ENCODE measurements around the gene ETV1.

DNA sequence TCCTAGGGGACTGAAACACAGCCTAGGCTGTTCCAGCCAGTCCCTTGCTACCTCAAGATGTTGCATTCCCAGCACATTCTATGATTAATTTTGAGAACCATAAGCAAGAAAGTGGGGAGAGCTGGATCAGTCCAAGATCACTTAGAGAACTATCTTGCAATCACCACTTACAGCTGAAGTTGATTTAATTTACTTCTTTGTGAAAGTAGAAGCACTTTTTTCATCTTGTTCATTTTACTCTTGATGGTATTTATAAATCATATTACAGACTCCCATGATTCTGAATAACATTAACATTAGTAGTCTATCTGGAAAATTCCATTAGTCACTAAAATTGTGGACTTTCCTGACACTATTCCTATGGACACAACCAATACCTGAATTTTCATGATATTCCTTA is 118.5 kb downstream of the ETV1 start:
- no peak for TF ChIP-seq POLR2A (IDR thresholded peaks at IDR 0.05)
- TF ChIP-seq, protein P1, sequence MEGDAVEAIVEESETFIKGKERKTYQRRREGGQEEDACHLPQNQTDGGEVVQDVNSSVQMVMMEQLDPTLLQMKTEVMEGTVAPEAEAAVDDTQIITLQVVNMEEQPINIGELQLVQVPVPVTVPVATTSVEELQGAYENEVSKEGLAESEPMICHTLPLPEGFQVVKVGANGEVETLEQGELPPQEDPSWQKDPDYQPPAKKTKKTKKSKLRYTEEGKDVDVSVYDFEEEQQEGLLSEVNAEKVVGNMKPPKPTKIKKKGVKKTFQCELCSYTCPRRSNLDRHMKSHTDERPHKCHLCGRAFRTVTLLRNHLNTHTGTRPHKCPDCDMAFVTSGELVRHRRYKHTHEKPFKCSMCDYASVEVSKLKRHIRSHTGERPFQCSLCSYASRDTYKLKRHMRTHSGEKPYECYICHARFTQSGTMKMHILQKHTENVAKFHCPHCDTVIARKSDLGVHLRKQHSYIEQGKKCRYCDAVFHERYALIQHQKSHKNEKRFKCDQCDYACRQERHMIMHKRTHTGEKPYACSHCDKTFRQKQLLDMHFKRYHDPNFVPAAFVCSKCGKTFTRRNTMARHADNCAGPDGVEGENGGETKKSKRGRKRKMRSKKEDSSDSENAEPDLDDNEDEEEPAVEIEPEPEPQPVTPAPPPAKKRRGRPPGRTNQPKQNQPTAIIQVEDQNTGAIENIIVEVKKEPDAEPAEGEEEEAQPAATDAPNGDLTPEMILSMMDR (IDR thresholded peaks at IDR 0.05), result no peak
